ENCODE results near the gene BLCAP.
"Not testable (repeated sequence)": the region's sequence is repeated elsewhere in the genome, so short reads cannot be mapped to it uniquely, and the experiment has no call there.

BLCAP gene

DNA sequence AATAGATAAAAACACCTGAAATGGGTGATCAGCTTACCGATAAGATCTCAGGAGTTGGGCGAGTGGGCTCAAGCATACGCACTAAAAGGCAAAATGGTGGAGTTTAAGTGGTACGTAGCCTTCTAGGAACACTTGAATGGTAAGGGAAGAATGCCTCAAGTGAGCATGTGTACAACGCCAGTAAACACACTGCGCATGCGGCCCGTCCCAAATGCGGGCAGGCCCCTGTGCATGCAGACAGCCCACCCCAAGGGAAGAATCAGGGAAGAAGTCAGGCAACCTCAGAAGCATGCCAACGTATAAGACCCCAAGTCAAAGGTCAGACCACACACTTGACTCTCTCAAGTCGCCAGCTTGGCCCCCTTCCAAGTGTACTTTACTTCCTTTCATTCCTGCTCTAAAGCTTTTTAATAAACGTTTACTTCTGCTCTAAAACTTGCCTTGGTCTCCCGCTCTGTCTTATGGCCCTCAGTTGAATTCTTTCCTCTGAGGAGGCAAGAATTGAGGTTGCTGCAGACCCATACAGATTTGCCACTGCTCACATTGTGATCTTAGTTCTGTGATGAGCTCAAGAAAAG, 27.1 kb upstream of the BLCAP start:
- not testable (repeated sequence) for DNase-seq

GRCh38 chr20:37552415-37552814, 24.7 kb upstream of the BLCAP start:
- no peak for DNase-seq

DNA sequence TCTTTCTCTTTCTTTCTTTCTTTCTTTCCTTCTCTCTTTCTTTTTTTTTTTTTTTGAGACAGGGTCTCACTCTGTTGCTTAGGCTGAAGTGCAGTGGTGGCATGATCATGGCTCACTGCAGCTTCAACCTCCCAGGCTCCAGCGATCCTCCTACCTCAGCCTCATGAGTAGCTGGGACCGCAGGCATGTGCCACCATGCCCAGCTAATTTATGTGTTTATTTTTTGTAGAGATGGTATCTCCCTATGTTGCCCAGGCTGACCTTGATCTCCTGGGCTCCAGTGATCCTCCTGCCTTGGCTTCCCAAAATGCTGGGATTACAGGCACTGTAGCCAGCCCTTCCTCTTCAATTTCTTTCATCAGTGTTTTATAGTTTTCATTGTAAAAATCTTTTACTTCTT, 24.0 kb upstream of the BLCAP start:
- not testable (repeated sequence) for DNase-seq

- DNase-seq = not testable (repeated sequence)
Measured at GRCh38 chr20:37550101-37550920, 22.6 kb upstream of the BLCAP start.

GRCh38 chr20:37547912-37548311, 20.2 kb upstream of the BLCAP start:
- DNase-seq = no peak

DNA sequence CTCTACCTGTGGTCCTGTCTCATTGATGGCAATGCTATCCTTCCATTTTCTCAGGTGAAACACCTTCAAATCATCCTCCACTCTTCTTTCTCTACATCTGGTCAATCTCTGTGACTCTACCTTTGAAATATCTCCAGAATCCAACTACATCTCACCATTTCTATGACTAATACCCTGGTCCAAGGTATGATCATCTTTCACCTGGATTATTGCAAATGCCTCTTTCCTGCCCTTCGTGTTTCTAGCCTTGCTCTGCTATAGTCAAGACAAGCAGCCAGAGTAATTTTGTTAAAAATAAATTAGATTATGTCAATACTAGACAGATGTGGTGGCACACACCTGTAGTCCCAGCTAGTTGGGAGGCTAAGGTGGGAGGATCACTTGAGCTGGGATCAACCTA, 17.8 kb upstream of the BLCAP start:
- no peak for DNase-seq

- DNase-seq = no peak
Measured at GRCh38 chr20:37544386-37544785, 16.7 kb upstream of the BLCAP start.

DNA sequence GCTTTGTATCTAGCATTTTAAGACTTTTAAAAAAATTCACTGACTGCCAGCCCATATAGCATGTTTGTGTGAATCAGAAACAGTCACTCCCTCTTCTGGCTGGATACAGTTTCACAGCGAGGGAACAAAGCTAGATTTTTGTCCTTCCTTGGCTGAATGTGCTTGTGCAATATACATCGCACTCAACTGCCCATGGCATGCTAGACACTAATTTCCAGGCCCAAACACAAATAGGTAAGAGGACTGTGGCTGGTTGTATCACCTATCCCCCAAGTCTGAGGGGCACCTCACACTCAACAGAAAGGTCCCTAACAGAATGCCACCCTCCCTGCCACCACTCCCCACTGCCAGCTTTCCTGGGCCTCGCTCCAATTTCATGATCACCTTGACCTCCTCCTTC, 16.2 kb upstream of the BLCAP start:
- no peak for DNase-seq

GRCh38 chr20:37542281-37542680, 14.6 kb upstream of the BLCAP start:
- no peak for DNase-seq

GRCh38 chr20:37541326-37541725, 13.7 kb upstream of the BLCAP start:
- no peak for DNase-seq

- not testable (repeated sequence) for DNase-seq
Measured at GRCh38 chr20:37540838-37541237, 13.2 kb upstream of the BLCAP start.

- no peak for DNase-seq
Measured at GRCh38 chr20:37540001-37540400, 12.3 kb upstream of the BLCAP start.

DNA sequence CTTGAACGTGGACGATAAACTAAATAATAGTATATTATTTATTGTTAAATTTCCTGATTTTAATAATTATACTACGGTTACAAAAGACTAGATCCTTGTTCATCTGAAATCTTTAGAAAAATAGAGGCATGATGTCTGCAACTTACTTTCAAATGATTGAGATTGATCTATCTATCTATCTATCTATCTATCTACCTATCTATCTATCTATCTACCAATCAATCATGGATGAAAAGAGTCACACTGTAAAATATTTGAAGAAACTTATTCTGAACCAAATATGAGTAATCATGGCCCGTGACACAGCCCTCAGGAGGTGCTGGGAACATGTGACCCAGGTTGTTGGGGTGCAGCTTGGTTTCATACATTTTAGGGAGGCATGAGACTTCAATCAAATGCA, 11.7 kb upstream of the BLCAP start:
- DNase-seq = no peak

DNA sequence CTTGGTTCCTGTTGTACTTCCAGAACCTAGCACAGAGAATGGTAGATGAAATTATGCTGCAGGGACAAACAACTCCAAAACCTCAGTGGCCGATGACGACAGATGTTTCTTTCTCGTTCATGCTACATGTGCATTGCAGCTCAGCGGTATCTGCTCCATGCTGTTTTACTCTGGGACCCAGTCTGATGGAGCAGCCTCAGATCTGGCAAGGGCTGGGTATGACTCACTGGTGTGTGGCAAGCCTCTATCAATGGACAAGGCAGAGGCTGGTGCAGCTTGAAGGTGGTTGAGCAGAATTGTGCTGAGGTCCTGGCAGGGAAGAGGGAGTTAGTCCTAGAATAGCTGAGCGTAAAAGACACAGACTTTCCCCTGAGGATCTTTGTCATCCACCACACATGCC, 10.3 kb upstream of the BLCAP start:
- DNase-seq = no peak

GRCh38 chr20:37537505-37537904, 9.8 kb upstream of the BLCAP start:
- DNase-seq = no peak

DNA sequence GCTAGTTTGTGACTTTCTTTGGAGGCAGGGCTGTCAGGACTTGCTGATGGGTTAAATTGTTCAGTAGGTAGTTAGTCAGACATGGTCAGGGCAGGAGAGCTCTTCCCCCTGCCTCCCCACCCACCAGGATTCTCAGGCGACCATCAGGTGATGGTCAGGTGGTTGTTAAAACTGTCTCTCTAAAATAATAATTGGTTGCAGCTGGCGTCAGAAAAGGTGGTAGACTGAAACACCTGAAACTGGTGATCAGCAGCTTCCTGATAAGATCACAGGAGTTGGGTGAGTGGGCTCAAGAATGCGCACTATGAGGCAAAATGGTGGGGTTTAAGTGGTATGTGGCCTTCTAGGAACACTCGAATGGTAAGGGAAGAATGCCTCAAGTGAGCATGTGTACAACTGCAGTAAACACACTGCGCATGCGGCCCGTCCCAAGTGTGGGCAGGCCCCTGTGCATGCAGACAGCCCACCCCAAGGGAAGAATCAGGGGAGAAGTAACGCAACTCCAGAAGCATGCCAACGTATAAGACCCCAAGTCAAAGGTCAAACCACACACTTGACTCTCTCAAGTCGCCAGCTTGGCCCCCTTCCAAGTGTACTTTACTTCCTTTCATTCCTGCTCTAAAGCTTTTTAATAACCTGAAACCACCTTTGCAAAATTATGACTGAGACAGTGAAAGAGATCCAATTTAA, 7.9 kb upstream of the BLCAP start:
- no peak for DNase-seq

GRCh38 chr20:37534401-37535157, 6.9 kb upstream of the BLCAP start:
- DNase-seq = peak; percentile 21

DNA sequence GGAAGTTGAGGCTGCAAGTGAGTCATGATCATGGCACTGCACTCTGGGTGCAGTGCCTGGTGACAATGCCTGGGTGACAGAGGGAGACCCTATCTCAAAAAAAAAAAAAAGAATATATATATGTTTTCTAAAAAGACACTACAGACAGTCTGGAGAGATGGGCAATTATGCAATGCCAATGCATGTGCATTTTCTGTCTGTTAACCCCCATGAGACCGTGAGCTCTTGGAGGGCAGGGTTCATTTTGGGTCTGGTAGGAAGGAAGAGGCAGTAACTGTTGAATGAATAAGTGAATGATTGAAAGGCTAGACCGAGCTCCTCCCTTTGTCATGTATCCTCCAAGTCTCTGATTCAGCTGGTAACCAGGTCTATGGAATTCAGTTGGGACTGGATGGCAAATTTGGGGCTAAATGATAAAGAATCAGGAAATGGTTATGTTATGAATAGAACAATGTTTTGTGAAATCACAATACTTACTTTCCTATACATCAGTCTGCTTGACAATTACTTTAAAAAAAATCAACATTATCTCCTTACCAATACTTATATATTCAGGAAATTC, 5.6 kb upstream of the BLCAP start:
- no peak for DNase-seq

GRCh38 chr20:37531856-37532255, 4.2 kb upstream of the BLCAP start:
- DNase-seq = no peak

DNA sequence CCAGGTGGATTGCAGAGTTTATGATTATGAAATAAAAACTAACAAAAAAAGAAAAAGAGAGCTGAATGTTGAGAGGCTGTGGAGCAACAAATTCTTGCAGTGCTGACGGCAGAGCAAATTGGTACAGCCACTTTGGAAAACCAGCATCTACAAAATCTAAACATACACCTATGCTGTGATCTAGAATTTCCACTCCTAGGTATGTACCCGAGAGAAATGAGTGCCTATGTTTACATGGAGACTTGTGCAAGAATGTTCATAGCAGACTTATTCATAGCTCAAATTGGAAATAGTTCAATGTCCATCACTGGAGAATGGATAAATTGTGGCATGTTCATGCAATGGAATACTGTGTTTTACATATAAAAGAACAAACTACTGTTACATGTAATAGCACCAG, 3.0 kb upstream of the BLCAP start:
- no peak for DNase-seq

- no peak for DNase-seq
Measured at GRCh38 chr20:37529968-37530600, 2.4 kb upstream of the BLCAP start.

- no peak for DNase-seq
Measured at GRCh38 chr20:37529214-37529967, 1.7 kb upstream of the BLCAP start.
